HepG2 (cell line): ENCODE measurements around the gene PCAT6. TPM values are rescaled to one million over a fixed set of nuclear protein-coding genes. Genes with fewer than 3 reads are reported as not detected.
A peak's percentile ranks its signal among the peaks of the same experiment; 100 is the strongest.

Source experiments
- ATF7 ChIP-seq, 2 experiments: fragments of 450-650 bp in 1 of 2; sonication (generic) in 1 of 2; formaldehyde crosslinking in 1 of 2; IDR thresholded peaks; 2 replicates each; pipeline versions ENCODE4 v1.4.0 to v1.6.1; 2016 to 2020; ENCODE audit warnings: antibody characterized with exemption in 1 of 2, mild to moderate bottlenecking in 1 of 2, missing genetic modification reagents in 1 of 2
- CBFB ChIP-seq: sonication (generic); formaldehyde crosslinking; IDR thresholded peaks from 2 replicates; pipeline ENCODE4 v1.4.0; 2020; ENCODE audit warnings: missing genetic modification reagents
- DMAP1 ChIP-seq: IDR thresholded peaks from 2 replicates; pipeline ENCODE4 v1.6.1; 2016
- HMG20A ChIP-seq: IDR thresholded peaks from 2 replicates; pipeline ENCODE4 v1.6.1; 2016; ENCODE audit warnings: borderline replicate concordance
- ZBTB1 ChIP-seq: sonication (generic); formaldehyde crosslinking; IDR thresholded peaks from 2 replicates; pipeline ENCODE4 v1.4.0; 2020; ENCODE audit warnings: missing genetic modification reagents, borderline replicate concordance
- ZNF225 ChIP-seq: sonication (generic); formaldehyde crosslinking; IDR thresholded peaks from 2 replicates; pipeline ENCODE4 v1.4.0; 2020; ENCODE audit warnings: mild to moderate bottlenecking, missing genetic modification reagents
- ZNF292 ChIP-seq: sonication (generic); formaldehyde crosslinking; IDR thresholded peaks from 2 replicates; pipeline ENCODE4 v1.8.1; 2022; ENCODE audit warnings: mild to moderate bottlenecking, low read depth, missing genetic modification reagents, borderline replicate concordance
- polyA plus RNA-seq, 8 experiments: library from polyadenylated mRNA; depleted of rRNA in 3 of 8; stranded (reverse) in 7 of 8; unstranded in 1 of 8; fragments of >200 nt; fragmentation: Illumina TruSeq in 4 of 8; extraction: Trizol in 4 of 8; gene quantifications; 2 replicates each; pipeline versions ENCODE4 v1.2.1 to v1.2.3, GENCODE V29; 2011 to 2016; ENCODE audit warnings: low read depth in 4 of 8, missing spikeins in 1 of 8, mixed read lengths in 1 of 8; ENCODE audit not compliant: insufficient read depth in 1 of 8
- total RNA-seq, 5 experiments: library from RNA; depleted of rRNA; stranded (reverse); fragments of >200 nt; fragmentation: Illumina TruSeq; extraction: Trizol; gene quantifications; 2 replicates each; pipeline ENCODE4 v1.2.3, GENCODE V29; 2016; ENCODE audit warnings: low read depth in 1 of 5
- TF ChIP-seq, protein P1 (sequence below): sonication (generic); formaldehyde crosslinking; IDR thresholded peaks from 2 replicates; pipeline ENCODE4 v1.8.0; 2022; ENCODE audit warnings: missing genetic modification reagents, mild to moderate bottlenecking, moderate library complexity, borderline replicate concordance
- TF ChIP-seq, protein P2 (sequence below): sonication (generic); formaldehyde crosslinking; IDR thresholded peaks from 2 replicates; pipeline ENCODE4 v1.4.0; 2020; ENCODE audit warnings: missing genetic modification reagents
- TF ChIP-seq, protein P3 (sequence below): sonication (generic); formaldehyde crosslinking; IDR thresholded peaks from 2 replicates; pipeline ENCODE4 v1.9.0; 2022; ENCODE audit warnings: low read depth, missing genetic modification reagents
- TF ChIP-seq, protein P4 (sequence below): sonication (generic); formaldehyde crosslinking; IDR thresholded peaks from 2 replicates; pipeline ENCODE4 v1.4.0; 2020; ENCODE audit warnings: mild to moderate bottlenecking, missing genetic modification reagents

PCAT6 gene
- total and polyA plus RNA-seq, 2 of the 13 experiments (the other 11 are each of a cell fraction or from before 2014, with no cell fraction given), result 0.60 to 4.4 TPM

DNA sequence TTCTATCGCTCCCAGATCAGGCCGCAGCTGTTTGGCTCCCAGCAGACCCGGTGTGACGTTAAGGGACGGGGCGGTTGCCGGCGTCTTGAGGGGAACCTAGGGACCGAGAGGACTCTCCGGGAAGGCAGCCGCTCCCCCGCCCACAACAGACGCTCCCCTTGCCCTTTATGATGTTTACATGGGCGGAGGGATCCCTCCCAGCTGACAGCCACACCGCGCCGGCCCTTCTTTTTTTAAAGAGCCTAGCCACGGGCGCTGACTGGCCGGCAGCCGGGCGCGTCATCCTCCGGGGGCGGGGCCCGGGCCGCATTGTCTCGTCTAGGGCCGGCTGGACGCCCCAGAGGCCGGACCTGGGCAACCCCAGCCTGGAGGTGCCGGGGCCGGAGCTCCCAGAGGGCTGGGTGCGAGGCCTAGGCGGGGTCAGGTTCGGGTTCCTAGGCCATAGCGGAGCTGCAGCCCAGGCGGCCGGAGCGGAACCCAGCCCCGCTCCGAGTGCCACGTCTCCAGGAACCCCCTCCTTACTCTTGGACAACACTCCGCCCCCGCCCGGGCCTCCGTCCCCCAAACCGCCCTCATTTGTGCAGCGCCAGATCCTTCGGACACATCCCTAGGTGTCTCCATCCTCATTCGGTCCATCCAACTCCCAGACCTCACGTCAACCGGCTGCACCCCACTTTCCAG is at the start of gene PCAT6 (continued):
- TF ChIP-seq, protein P1, sequence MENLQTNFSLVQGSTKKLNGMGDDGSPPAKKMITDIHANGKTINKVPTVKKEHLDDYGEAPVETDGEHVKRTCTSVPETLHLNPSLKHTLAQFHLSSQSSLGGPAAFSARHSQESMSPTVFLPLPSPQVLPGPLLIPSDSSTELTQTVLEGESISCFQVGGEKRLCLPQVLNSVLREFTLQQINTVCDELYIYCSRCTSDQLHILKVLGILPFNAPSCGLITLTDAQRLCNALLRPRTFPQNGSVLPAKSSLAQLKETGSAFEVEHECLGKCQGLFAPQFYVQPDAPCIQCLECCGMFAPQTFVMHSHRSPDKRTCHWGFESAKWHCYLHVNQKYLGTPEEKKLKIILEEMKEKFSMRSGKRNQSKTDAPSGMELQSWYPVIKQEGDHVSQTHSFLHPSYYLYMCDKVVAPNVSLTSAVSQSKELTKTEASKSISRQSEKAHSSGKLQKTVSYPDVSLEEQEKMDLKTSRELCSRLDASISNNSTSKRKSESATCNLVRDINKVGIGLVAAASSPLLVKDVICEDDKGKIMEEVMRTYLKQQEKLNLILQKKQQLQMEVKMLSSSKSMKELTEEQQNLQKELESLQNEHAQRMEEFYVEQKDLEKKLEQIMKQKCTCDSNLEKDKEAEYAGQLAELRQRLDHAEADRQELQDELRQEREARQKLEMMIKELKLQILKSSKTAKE (CRISPR knock-in tag), result peak; percentile 73
- no peak for TF ChIP-seq HMG20A (CRISPR knock-in tag)
- peak; percentile 63; the same call in 1 of the 2 replicates for TF ChIP-seq CBFB
- TF ChIP-seq, protein P2, sequence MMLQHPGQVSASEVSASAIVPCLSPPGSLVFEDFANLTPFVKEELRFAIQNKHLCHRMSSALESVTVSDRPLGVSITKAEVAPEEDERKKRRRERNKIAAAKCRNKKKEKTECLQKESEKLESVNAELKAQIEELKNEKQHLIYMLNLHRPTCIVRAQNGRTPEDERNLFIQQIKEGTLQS (CRISPR knock-in tag), result no peak
- TF ChIP-seq DMAP1 (CRISPR knock-in tag), result peak; percentile 6
- no peak for TF ChIP-seq ZNF292 (CRISPR knock-in tag)
- TF ChIP-seq, protein P3, sequence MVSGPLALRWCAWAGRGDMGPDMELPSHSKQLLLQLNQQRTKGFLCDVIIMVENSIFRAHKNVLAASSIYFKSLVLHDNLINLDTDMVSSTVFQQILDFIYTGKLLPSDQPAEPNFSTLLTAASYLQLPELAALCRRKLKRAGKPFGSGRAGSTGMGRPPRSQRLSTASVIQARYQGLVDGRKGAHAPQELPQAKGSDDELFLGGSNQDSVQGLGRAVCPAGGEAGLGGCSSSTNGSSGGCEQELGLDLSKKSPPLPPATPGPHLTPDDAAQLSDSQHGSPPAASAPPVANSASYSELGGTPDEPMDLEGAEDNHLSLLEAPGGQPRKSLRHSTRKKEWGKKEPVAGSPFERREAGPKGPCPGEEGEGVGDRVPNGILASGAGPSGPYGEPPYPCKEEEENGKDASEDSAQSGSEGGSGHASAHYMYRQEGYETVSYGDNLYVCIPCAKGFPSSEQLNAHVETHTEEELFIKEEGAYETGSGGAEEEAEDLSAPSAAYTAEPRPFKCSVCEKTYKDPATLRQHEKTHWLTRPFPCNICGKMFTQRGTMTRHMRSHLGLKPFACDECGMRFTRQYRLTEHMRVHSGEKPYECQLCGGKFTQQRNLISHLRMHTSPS (CRISPR knock-in tag), result 0 out of 2 replicates have a peak, but pooled peaks have one; percentile 22
- TF ChIP-seq, protein P4, sequence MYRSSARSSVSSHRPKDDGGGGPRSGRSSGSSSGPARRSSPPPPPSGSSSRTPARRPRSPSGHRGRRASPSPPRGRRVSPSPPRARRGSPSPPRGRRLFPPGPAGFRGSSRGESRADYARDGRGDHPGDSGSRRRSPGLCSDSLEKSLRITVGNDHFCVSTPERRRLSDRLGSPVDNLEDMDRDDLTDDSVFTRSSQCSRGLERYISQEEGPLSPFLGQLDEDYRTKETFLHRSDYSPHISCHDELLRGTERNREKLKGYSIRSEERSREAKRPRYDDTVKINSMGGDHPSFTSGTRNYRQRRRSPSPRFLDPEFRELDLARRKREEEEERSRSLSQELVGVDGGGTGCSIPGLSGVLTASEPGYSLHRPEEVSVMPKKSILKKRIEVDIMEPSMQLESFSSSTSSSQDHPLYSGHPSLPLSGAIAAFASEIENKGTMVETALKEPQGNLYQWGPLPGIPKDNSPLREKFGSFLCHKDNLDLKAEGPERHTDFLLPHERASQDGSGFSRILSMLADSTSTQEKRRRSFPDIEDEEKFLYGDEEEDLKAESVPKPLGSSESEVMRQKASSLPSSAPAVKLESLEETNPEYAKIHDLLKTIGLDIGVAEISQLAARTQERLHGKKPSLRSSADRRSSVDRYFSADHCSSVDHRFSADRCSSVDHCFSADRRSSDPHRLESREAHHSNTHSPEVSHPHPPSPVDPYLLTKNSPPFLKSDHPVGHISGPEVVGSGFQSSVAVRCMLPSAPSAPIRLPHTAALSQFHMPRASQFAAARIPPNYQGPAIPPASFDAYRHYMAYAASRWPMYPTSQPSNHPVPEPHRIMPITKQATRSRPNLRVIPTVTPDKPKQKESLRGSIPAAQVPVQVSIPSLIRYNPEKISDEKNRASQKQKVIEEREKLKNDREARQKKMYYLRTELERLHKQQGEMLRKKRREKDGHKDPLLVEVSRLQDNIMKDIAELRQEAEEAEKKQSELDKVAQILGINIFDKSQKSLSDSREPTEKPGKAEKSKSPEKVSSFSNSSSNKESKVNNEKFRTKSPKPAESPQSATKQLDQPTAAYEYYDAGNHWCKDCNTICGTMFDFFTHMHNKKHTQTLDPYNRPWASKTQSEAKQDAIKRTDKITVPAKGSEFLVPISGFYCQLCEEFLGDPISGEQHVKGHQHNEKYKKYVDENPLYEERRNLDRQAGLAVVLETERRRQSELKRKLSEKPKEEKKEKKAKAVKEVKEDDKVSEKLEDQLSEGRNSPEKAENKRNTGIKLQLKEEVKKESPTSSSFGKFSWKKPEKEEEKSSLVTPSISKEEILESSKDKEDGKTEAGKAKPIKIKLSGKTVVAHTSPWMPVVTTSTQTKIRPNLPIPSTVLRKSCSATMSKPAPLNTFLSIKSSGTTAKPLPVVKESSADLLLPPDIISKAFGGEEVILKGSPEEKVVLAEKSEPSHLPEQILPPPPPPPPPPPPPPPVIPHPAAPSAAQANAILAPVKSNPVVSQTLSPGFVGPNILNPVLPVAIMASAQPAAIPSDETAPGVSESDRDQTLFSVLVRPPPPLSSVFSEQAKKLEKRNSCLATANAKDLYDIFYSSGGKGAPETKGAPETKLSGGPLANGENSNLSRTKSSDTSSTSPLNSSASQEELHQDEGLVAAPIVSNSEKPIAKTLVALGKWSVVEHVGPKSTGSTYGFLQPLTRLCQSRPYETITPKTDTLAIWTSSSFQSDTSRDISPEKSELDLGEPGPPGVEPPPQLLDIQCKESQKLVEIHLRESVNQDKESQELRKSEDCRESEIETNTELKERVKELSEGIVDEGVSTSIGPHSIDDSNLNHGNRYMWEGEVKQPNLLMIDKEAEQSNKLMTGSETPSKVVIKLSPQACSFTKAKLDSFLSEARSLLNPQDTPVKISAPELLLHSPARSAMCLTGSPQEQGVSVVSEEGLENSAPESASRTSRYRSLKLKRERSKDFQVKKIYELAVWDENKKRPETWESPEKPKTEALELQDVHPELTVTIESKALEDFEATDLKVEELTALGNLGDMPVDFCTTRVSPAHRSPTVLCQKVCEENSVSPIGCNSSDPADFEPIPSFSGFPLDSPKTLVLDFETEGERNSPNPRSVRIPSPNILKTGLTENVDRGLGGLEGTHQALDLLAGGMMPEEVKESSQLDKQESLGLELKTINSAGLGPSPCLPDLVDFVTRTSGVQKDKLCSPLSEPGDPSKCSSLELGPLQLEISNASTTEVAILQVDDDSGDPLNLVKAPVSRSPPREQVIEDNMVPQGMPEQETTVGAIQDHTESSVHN (CRISPR knock-in tag), result no peak
- TF ChIP-seq ATF7 (IDR thresholded peaks at IDR 0.05), result no peak
- TF ChIP-seq ATF7 (CRISPR knock-in tag; IDR thresholded peaks at IDR 0.05), result no peak
- no peak for TF ChIP-seq ZBTB1 (CRISPR knock-in tag)
- TF ChIP-seq ZNF225 (CRISPR knock-in tag), result no peak
